Activated CD8-positive, alpha-beta memory T cell treated with anti-CD3 and anti-CD28 coated beads, Interleukin-2, amount 50 U/mL, for 24 hours (primary cell): ENCODE measurements around the gene XNDC1N.
A peak's percentile ranks its signal among the peaks of the same experiment; 100 is the strongest.

Experiments used
- DNase-seq: peaks from one replicate; pipeline ENCODE4 v3.0.0-alpha.2; 2020; ENCODE audit errors: extremely low read depth

Gene XNDC1N, protein sequence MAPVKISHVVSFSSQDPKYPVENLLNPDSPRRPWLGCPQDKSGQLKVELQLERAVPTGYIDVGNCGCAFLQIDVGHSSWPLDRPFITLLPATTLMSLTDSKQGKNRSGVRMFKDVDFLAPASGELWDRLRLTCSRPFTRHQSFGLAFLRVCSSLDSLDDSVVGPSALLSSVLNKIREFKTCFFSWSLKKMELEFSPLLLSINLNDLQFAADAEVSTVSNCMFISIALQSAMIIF

DNA sequence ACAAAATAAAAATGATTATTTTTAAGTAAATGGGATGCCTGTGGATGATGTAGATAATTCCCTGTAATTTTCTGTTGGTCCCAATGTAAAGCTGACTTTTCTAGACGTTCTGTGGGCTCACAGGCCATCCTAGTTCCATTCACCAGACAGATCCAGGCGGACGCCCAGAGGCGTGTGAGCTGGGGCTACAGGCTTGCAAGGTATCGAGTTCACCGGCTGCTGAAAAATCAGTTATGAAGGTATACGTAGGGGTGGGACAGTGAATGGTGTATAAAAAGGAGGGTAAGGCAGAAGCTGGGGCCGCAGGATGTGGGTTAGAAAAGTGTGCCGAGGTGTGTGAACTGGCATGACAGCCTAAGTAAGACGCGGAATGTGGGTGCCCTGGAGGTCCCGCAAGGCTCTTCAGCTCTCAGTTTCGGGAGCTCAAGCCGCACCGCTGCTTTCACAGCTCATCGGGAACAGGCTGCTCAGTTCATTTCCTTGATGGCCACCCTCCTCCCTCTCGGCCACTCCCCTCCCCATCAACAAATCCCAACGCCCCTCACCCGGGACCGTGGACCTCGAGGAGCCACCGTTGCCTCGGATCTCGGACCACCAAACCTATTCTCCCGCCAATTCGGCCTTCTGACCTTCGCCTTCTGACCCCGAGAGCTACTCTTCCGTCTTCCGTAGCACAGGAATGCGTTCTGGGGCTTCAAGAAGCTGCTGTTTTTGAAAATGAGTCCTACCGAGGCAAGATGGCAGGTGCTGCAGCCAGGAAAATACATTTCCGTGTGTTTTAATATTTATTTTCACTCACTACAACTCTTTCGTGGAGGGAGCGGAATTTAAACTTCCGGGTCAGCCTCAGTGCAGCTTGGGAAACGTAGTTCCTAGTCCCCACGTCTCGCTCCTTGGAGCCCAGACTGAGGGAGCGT lies at the start of gene XNDC1N:
TSS of gene XNDC1N (minus strand) at position 775 of the 917 bp plus-strand sequence. CDS start 5,241 bp downstream, outside the sequence.
- DNase-seq = peak; percentile 55

DNA sequence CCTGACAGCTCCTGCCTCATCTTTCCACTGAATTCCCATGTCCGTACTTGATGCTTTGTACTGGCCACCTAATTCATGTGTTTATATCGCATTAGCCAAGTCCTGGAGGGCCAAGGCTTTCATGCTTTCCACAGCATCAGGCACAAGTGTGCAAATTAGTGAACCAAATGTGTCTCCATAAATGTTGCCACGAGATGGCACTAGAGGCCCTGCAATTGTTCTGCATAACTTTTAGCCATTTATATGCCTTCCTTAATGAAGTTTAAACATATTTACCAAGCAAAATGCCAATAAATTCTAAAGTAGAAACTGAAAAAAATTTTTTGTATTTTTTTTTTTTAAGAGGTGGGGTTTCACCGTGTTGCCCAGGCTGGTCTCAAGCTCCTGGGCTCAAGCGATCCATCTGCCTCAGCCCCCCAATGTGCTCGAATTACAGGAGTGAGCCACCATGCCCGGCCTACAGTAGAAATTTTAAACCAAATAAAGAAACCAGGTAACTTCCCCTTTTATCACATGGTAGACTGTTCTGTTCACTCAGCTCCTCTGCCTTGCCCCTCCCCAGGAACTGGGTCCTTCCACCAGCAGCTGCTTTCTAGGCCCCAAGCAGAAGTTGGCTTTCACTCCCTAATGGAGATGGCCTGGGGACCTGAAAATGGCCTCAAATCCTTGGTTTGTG lies 49.5 kb upstream of the XNDC1N start:
- DNase-seq = no peak

GRCh38 chr11:71977090-71977489 lies 48.7 kb upstream of the XNDC1N start:
- DNase-seq = no peak

- DNase-seq = no peak
These were observed 48.2 kb upstream of the XNDC1N start for GRCh38 chr11:71976551-71976950.

- DNase-seq = no peak
These were observed 43.3 kb upstream of the XNDC1N start for GRCh38 chr11:71971680-71972079.

DNA sequence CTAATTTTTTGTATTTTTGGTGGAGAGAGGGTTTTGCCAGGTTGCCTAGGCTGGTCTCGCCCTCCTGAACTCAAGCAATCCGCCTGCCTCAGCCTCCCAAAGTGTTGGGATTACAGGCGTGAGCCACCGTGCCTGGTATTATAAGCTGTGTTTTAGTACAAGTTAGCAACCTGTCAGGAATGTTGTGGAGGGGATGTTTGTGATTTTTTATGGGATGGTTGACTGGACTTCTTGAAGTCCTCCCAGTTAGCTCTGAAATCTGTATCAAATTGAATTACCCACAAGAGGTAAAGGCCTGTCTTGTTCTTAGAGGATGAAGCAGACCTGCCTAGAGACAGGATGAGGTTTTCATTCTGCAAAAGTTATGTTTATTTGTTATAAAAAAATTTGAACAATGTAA lies 36.2 kb upstream of the XNDC1N start:
- no peak for DNase-seq

GRCh38 chr11:71963468-71963867 lies 35.1 kb upstream of the XNDC1N start:
- no peak for DNase-seq

- no peak for DNase-seq
These were observed 34.1 kb upstream of the XNDC1N start for GRCh38 chr11:71962428-71963038.

DNA sequence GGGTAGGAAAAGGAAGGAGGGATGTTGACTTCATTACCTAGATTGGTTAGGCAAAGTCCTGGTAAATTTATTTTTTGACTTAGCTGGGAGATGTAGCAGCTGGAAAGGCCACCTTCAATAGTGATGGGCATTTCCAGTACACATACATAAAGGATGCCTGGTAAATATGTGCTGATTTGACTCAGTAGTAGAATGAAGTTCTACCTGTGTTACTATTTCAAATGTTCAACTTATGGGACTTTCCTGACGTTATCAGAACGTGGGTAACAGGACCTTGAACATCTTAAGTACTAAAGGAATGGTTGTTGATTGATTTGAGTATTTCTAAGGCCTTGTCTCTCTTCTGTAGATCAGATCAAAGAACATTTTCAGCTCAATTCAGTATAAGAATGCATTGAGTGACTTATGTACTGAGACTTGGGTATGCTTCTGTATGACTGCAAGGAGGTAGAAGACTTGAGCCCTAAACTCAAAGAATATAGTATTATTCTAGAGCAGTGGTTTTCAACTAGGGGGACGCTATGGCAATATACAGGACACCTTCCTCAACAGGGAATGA lies 27.6 kb upstream of the XNDC1N start:
- no peak for DNase-seq

- no peak for DNase-seq
These were observed 23.4 kb upstream of the XNDC1N start for GRCh38 chr11:71951741-71952310.

- DNase-seq = no peak
These were observed 20.6 kb upstream of the XNDC1N start for GRCh38 chr11:71949034-71949433.

DNA sequence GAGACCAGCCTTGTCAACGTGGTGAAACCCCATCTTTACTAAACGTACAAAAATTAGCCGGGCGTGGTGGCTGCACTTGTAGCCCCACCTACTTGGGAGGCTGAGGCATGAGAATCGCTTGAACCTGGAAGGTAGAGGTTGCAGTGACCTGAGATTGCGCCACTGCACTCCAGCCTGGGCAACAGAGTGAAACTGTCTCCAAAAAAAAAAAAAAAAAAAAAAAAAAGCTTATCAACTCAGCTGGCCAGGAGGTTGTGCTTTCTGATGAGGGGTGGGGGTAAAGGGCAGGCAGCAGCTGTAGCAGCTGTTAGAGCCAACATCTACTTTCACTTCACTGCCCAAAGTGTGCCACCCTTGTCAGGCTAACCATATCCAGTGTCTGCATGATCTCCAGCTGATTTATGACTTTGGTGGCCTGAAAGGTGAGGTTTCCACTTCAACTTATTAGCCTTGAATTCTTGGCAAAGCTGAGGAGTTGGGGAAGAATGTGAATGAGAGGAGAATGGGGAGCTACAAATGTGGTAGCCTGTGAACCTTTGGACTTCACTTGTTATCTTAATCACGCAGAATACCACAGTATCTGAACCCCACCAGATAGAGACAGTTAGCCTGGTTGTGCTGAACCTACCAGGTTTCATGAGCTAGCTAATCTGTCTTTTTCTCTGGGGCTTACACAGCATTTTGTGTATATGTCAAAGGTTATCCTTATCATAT lies 20.1 kb upstream of the XNDC1N start:
- no peak for DNase-seq

GRCh38 chr11:71947498-71947897 lies 19.1 kb upstream of the XNDC1N start:
- no peak for DNase-seq

DNA sequence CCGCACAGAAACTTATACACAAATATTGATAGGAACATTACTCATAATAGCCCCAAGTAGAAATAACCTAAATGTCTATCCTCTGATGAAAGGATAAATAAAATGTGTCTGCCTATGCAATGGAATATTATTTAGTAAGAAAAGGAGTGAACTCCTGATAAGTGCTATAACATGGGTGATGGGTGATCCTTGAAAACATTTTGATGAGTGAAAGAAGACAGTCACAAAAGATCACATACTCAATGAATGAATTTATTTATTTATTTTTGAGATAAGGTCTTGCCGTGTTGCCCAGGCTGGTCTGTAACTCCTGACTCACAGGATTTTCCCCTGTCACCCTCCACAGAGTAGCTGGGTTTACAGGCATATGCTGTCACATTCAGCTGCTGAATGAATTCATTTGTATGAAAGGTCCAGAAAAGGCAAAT lies 17.8 kb upstream of the XNDC1N start:
- DNase-seq = no peak

- no peak for DNase-seq
These were observed 12.3 kb upstream of the XNDC1N start for GRCh38 chr11:71940561-71941219.

- no peak for DNase-seq
These were observed 9.4 kb upstream of the XNDC1N start for GRCh38 chr11:71937826-71938225.

- no peak for DNase-seq
These were observed 8.4 kb upstream of the XNDC1N start for GRCh38 chr11:71936825-71937224.

- no peak for DNase-seq
These were observed 7.0 kb upstream of the XNDC1N start for GRCh38 chr11:71935338-71935925.

GRCh38 chr11:71934213-71934612 lies 5.8 kb upstream of the XNDC1N start:
- DNase-seq = no peak
